Measurements from ENCODE around the gene CLMP.

GRCh38 chr11:123158033-123159003 is 36.7 kb downstream of the CLMP start:
- TF ChIP-seq POLR2AphosphoS5 (IDR thresholded peaks at IDR 0.05) = no peak
- no peak for TF ChIP-seq CTCF (IDR thresholded peaks at IDR 0.05)
- no peak for TF ChIP-seq EP300 (IDR thresholded peaks at IDR 0.05; ENCODE audit: low read depth)

Data from transverse colon (tissue), 4 donors.